H9 (cell line): ENCODE measurements around the gene SNTG2. TPM values are rescaled to one million over a fixed set of nuclear protein-coding genes. Genes with fewer than 3 reads are reported as not detected.

Source experiments
- DNase-seq: peaks from one replicate; pipeline ENCODE4 v3.0.0-alpha.2; 2017
- H2AFZ ChIP-seq: one replicate; pipeline ENCODE4 v1.6.1; 2013; ENCODE audit warnings: mild to moderate bottlenecking, low read length, control low read depth, moderate library complexity
- H2AK5ac ChIP-seq: 2 replicates; pipeline ENCODE4 v1.6.1; 2013; ENCODE audit warnings: low read length, control low read depth, mixed read lengths; ENCODE audit not compliant: insufficient read length
- H2BK120ac ChIP-seq: one replicate; pipeline ENCODE4 v1.6.1; 2013; ENCODE audit warnings: low read depth, mild to moderate bottlenecking, low read length, control low read depth, inconsistent platforms; ENCODE audit not compliant: poor library complexity, severe bottlenecking
- H2BK12ac ChIP-seq: 2 replicates; pipeline ENCODE4 v1.6.1; 2013; ENCODE audit warnings: low read length, control low read depth, mixed read lengths, low read depth; ENCODE audit not compliant: insufficient read length
- H2BK15ac ChIP-seq: 2 replicates; pipeline ENCODE4 v1.6.1; 2013; ENCODE audit warnings: low read depth, low read length, control low read depth
- H2BK20ac ChIP-seq: one replicate; pipeline ENCODE4 v1.6.1; 2013; ENCODE audit warnings: low read depth, mild to moderate bottlenecking, low read length, control low read depth, inconsistent platforms; ENCODE audit not compliant: poor library complexity, severe bottlenecking
- H2BK5ac ChIP-seq: 2 replicates; pipeline ENCODE4 v1.6.1; 2013; ENCODE audit warnings: low read length, control low read depth, mixed read lengths; ENCODE audit not compliant: insufficient read length
- H3K14ac ChIP-seq: 2 replicates; pipeline ENCODE4 v1.6.1; 2013; ENCODE audit warnings: low read length, control low read depth; ENCODE audit not compliant: insufficient read depth
- H3K18ac ChIP-seq: 2 replicates; pipeline ENCODE4 v1.6.1; 2013; ENCODE audit warnings: low read depth, mild to moderate bottlenecking, mixed read lengths, low read length, control low read depth; ENCODE audit not compliant: insufficient read length
- H3K23ac ChIP-seq: 2 replicates; pipeline ENCODE4 v1.6.1; 2013; ENCODE audit warnings: low read length, control low read depth, mixed read lengths, low read depth; ENCODE audit not compliant: insufficient read length
- H3K23me2 ChIP-seq: 2 replicates; pipeline ENCODE4 v1.6.1; 2013; ENCODE audit warnings: low read depth, mild to moderate bottlenecking, mixed read lengths, low read length, control low read depth; ENCODE audit not compliant: insufficient read length, poor library complexity, severe bottlenecking
- H3K27ac ChIP-seq: 2 replicates; pipeline ENCODE4 v1.5.1; 2013; ENCODE audit warnings: low read length, control low read depth, mixed read lengths, low read depth; ENCODE audit not compliant: insufficient read length
- H3K27me3 ChIP-seq: 2 replicates; pipeline ENCODE4 v1.6.1; 2013; ENCODE audit warnings: low read length, control low read depth, inconsistent platforms; ENCODE audit not compliant: insufficient read depth
- H3K4ac ChIP-seq: 2 replicates; pipeline ENCODE4 v1.6.1; 2013; ENCODE audit warnings: low read depth, mild to moderate bottlenecking, control low read depth, inconsistent platforms, low read length, moderate library complexity
- H3K4me1 ChIP-seq: 2 replicates; pipeline ENCODE4 v1.6.1; 2013; ENCODE audit warnings: low read length, control low read depth, inconsistent platforms; ENCODE audit not compliant: insufficient read depth
- H3K4me2 ChIP-seq: 2 replicates; pipeline ENCODE4 v1.6.1; 2013; ENCODE audit warnings: low read length, control low read depth, mixed read lengths; ENCODE audit not compliant: insufficient read length, insufficient read depth
- H3K56ac ChIP-seq: 2 replicates; pipeline ENCODE4 v1.6.1; 2013; ENCODE audit warnings: low read depth, mild to moderate bottlenecking, mixed read lengths, low read length, control low read depth; ENCODE audit not compliant: insufficient read length
- H3K79me1 ChIP-seq: 2 replicates; pipeline ENCODE4 v1.6.1; 2013; ENCODE audit warnings: low read depth, mild to moderate bottlenecking, moderate library complexity, low read length, control low read depth, inconsistent platforms; ENCODE audit not compliant: insufficient read depth, poor library complexity, severe bottlenecking
- H3K79me2 ChIP-seq: 2 replicates; pipeline ENCODE4 v1.6.1; 2013; ENCODE audit warnings: low read length, control low read depth, inconsistent platforms; ENCODE audit not compliant: insufficient read depth
- H3K9ac ChIP-seq: 2 replicates; pipeline ENCODE4 v1.6.1; 2013; ENCODE audit warnings: low read length, control low read depth, mixed read lengths; ENCODE audit not compliant: insufficient read length; ENCODE audit errors: extremely low read depth
- H3K9me3 ChIP-seq: one replicate; pipeline ENCODE4 v1.6.1; 2013; ENCODE audit warnings: low read depth, low read length, inconsistent platforms; ENCODE audit not compliant: control insufficient read depth
- H3T11ph ChIP-seq: one replicate; pipeline ENCODE4 v1.6.1; 2013; ENCODE audit warnings: mild to moderate bottlenecking, low read length, control low read depth, inconsistent platforms
- H4K20me1 ChIP-seq: one replicate; pipeline ENCODE4 v1.6.1; 2013; ENCODE audit not compliant: control insufficient read depth, insufficient read length, insufficient read depth
- H4K5ac ChIP-seq: 2 replicates; pipeline ENCODE4 v1.6.1; 2013; ENCODE audit warnings: low read depth, mild to moderate bottlenecking, mixed read lengths, low read length, control low read depth; ENCODE audit not compliant: insufficient read length
- H4K8ac ChIP-seq: replicated peaks from 2 replicates; pipeline ENCODE4 v1.6.1; 2013; ENCODE audit warnings: low read length, control low read depth, mixed read lengths, low read depth; ENCODE audit not compliant: insufficient read length
- H4K91ac ChIP-seq: 2 replicates; pipeline ENCODE4 v1.6.1; 2013; ENCODE audit warnings: low read depth, mild to moderate bottlenecking, moderate library complexity, mixed read lengths, low read length, control low read depth; ENCODE audit not compliant: insufficient read length
- H3K27ac Mint-ChIP-seq, 3 experiments: 2 replicates in 2 of 3; 3 replicates in 1 of 3; pipeline ENCODE4 v1.8.0; 2020 to 2021; ENCODE audit warnings: mixed read lengths in 3 of 3, mild to moderate bottlenecking in 1 of 3, moderate library complexity in 1 of 3
- H3K27me3 Mint-ChIP-seq: 2 replicates; pipeline ENCODE4 v1.8.0; 2021; ENCODE audit warnings: low read depth, mild to moderate bottlenecking, moderate library complexity, mixed read lengths
- H3K36me3 Mint-ChIP-seq, 3 experiments: 2 replicates in 2 of 3; 3 replicates in 1 of 3; pipeline ENCODE4 v1.8.0; 2020 to 2021; ENCODE audit warnings: low read depth in 3 of 3, mixed read lengths in 3 of 3; ENCODE audit not compliant: insufficient read depth in 1 of 3
- H3K4me1 Mint-ChIP-seq, 2 experiments: 2 replicates each; pipeline ENCODE4 v1.8.0; 2020; ENCODE audit warnings: mixed read lengths in 2 of 2
- H3K4me3 Mint-ChIP-seq, 2 experiments: 2 replicates in 1 of 2; 3 replicates in 1 of 2; pipeline ENCODE4 v1.8.0; 2020 to 2021; ENCODE audit warnings: mild to moderate bottlenecking in 2 of 2, mixed read lengths in 2 of 2, moderate library complexity in 1 of 2
- H3K9me3 Mint-ChIP-seq, 2 experiments: 2 replicates in 1 of 2; 3 replicates in 1 of 2; pipeline ENCODE4 v1.8.0; 2020; ENCODE audit warnings: mild to moderate bottlenecking in 2 of 2, mixed read lengths in 2 of 2, moderate library complexity in 1 of 2
- WGBS: extraction: QIAGEN DNeasy Blood & Tissue Kit; methylation state at CpG from one replicate; pipeline ENCODE4 v1.1.7; 2013; ENCODE audit warnings: missing lambda C conversion rate, low lambda C conversion rate, mixed read lengths; ENCODE audit not compliant: insufficient read length; ENCODE audit errors: extremely low coverage; 5-methylcytosine and 5-hydroxymethylcytosine counted together
- total RNA-seq: library from RNA; stranded (reverse); gene quantifications from 2 replicates; pipeline ENCODE4 v1.2.1, GENCODE V29; 2021
- TF ChIP-seq, protein P1 (sequence below): fragments of 200-600 bp; sonication (generic); conservative IDR thresholded peaks from 3 replicates; pipeline ENCODE4 v1.8.0; 2021; ENCODE audit warnings: antibody characterized with exemption, mild to moderate bottlenecking

The SNTG2 gene
- total RNA-seq, 1 experiment from 2014 or later, result 13.2 TPM

DNA sequence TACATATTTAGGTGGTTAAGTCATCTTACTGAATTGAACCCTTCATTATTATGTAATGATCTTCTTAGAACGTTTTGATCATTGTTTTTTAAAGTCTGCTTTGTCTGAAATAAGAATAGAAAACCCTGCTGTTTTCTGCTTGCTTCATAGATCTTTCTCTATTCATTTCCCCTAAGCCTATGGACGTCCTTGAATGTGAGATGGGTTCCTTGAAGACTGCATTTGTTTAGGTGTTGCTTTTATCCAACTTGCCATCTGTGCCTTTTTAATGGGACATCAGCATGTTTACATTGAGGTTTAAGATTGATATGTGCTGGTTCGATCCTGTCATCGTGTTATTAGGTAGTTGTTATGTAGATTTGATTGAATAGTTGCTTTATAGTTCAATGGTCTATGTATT is 95.4 kb downstream of the SNTG2 start:
- Histone ChIP-seq H3K4ac (no peak overlapping the region), H3K56ac (no peak overlapping the region), H3K79me2 (peaks cover 1% of the 10 kb centered on the region; the same call in 1 of the 2 replicates), H3K9me3 (peaks cover 13% of the 10 kb centered on the region), H2BK120ac (no peak overlapping the region), H3T11ph (no peak overlapping the region), H3K79me1 (peaks cover 4% of the 10 kb centered on the region), H2BK15ac (no peak overlapping the region), H3K27me3 (no peaks in the 10 kb centered on the region), H4K5ac (no peak overlapping the region), H2BK20ac (no peak overlapping the region), H4K8ac (no peak overlapping the region), H4K20me1 (no peaks in the 10 kb centered on the region), H3K23me2 (no peaks in the 10 kb centered on the region), H3K14ac (no peak overlapping the region), H2BK12ac (no peak overlapping the region), H2BK5ac (no peak overlapping the region), H3K18ac (no peak overlapping the region), H2AFZ (no peak overlapping the region), H3K9ac (no peak overlapping the region), H3K27ac (no peak overlapping the region), H3K4me2 (no peak overlapping the region), H3K4me1 (no peaks in the 10 kb centered on the region; the same call in 1 of the 2 replicates), H2AK5ac (no peak overlapping the region), H3K23ac (no peak overlapping the region), H4K91ac (no peak overlapping the region)
- Mint-ChIP-seq H3K27me3 (peaks cover 5% of the 10 kb centered on the region; the same call in 1 of the 2 replicates), H3K27ac (peak overlapping the region in 2 of 3 experiments; percentile 18 to 33; a peak in 3 of 7 replicates), H3K9me3 (peaks cover 55 to 71% of the 10 kb centered on the region in 2 experiments), H3K4me1 (peaks cover 29 to 38% of the 10 kb centered on the region in 2 experiments), H3K4me3 (0 out of 5 replicates have a peak overlapping the region, but pooled peaks of 1 of the 2 experiments have one; percentile 6), H3K36me3 (peaks cover 55 to 88% (median 64%) of the 10 kb centered on the region in 3 experiments)
- 100% methylated on average over 2 of the region's 4 CpGs for WGBS
- no peak for DNase-seq
- TF ChIP-seq, protein P1, sequence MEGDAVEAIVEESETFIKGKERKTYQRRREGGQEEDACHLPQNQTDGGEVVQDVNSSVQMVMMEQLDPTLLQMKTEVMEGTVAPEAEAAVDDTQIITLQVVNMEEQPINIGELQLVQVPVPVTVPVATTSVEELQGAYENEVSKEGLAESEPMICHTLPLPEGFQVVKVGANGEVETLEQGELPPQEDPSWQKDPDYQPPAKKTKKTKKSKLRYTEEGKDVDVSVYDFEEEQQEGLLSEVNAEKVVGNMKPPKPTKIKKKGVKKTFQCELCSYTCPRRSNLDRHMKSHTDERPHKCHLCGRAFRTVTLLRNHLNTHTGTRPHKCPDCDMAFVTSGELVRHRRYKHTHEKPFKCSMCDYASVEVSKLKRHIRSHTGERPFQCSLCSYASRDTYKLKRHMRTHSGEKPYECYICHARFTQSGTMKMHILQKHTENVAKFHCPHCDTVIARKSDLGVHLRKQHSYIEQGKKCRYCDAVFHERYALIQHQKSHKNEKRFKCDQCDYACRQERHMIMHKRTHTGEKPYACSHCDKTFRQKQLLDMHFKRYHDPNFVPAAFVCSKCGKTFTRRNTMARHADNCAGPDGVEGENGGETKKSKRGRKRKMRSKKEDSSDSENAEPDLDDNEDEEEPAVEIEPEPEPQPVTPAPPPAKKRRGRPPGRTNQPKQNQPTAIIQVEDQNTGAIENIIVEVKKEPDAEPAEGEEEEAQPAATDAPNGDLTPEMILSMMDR, result no peak
